Measurements from ENCODE around the gene PLXNA4.

- TF ChIP-seq CTCF (IDR thresholded peaks at IDR 0.05; ENCODE audit: low read length) (no peak), EZH2 (IDR thresholded peaks at IDR 0.05; ENCODE audit: borderline replicate concordance, low read length) (no peak)
Observed at GRCh38 chr7:132469681-132470080, 106.6 kb downstream of the PLXNA4 start.
